GM19397 (cell line): ENCODE results near the gene NFYA.
"Not testable (repeated sequence)": the region's sequence is repeated elsewhere in the genome, so short reads cannot be mapped to it uniquely, and the experiment has no call there.

Source experiments
- ATAC-seq: cut with Tn5 transposase; IDR thresholded peaks from one replicate; pipeline ENCODE4 v1.9.1; 2021; ENCODE audit warnings: mild to moderate bottlenecking, moderate library complexity; ENCODE audit not compliant: unreplicated experiment

Gene NFYA

DNA sequence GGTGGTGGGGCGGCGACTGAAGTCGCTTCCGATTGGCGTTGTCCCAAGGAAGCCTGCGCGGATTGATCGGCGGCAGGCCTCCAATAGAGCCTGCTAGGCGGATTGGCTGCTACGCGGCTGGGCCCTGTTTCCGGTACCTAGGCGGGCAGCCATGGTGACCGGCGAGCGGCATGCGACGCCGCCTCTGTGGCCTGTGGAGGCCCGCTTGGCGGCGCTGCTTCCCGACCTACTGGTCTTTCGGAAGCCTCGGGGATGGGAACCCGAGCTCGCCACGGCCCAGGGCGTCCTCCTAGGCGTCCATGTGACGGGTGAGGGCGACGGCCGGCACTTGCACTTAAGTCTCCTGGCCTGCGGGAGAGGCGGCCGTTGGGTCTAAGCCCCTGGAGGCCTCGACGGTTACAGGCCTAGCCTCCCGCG is 28.1 kb downstream of the NFYA start:
- ATAC-seq: no peak

GRCh38 chr6:41103847-41104246 is 31.1 kb downstream of the NFYA start:
- ATAC-seq: no peak

DNA sequence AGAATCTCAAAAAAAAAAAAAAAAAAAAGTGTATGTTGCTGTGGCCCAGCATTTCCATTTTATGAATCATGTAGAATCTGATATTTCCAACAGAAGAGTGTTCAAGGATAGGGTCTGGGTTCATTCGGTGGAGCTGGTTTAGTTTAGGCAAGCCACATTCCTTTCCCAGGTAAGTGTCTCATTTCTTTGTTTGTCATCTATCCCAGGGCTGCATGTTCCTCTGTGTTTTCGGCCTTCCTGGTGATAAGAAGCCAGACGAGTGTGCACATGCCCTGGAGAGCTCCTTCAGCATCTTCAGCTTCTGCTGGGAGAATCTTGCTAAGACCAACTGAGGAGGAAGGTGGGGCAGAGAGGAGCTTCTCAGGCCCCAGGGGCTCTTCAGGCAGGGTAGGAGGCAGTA is 38.2 kb downstream of the NFYA start:
- no peak for ATAC-seq

- ATAC-seq: not testable (repeated sequence)
Observed at GRCh38 chr6:41115027-41115426, 42.3 kb downstream of the NFYA start.

DNA sequence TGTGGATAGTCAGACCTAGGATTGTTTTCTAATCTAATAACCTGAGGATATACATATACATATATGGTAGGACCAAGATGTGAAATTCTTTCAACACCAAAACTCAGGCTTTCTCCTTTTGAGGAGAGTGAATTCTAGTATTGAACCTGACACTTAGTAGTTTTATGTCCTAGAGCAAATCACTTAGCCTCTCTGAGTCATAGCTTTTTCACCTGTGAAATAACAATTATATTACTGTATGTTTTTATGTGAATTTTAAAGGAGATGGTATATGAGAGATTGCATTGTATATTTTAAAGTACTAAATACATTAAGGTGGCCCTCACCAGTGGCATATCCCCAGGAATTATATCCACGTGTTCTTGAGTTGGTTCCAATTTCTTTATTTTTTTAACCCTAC is 46.7 kb downstream of the NFYA start:
- ATAC-seq: no peak

DNA sequence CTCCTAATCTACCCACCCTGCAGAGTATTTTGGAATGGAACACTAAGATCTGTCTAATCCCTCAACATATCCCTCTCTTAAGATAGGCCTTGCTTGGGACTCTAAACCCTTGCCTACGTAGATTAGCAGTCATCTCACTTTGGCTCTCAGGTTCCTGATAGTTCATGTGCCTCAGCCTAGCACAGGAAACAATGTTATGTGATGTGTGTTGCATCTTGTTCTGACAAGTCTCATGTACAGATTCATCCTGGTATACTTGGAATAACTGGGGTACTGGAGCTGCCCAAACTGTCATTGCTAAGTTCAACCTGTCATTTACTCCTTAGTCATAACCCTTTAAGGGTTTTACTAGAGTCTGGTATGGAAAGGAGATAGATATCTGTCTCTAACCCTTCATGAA is 47.3 kb downstream of the NFYA start:
- no peak for ATAC-seq

GRCh38 chr6:41122373-41122772 is 49.6 kb downstream of the NFYA start:
- ATAC-seq: no peak

DNA sequence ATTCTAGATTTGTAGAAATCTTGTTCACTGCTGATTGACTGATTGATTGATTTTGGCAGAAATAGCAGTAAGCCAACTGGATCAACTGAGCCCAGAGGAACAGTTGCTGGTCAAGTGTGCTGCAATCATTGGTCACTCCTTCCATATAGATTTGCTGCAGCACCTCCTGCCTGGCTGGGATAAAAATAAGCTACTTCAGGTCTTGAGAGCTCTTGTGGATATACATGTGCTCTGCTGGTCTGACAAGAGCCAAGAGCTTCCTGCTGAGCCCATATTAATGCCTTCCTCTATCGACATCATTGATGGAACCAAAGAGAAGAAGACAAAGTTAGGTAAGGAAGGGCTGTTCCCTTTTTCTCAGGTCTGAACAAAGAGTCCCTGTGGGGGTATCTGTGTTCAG is 50.1 kb downstream of the NFYA start:
- ATAC-seq: no peak

- ATAC-seq: no peak
Observed at GRCh38 chr6:41125282-41125681, 52.5 kb downstream of the NFYA start.

GRCh38 chr6:41132254-41132653 is 59.5 kb downstream of the NFYA start:
- ATAC-seq: no peak

DNA sequence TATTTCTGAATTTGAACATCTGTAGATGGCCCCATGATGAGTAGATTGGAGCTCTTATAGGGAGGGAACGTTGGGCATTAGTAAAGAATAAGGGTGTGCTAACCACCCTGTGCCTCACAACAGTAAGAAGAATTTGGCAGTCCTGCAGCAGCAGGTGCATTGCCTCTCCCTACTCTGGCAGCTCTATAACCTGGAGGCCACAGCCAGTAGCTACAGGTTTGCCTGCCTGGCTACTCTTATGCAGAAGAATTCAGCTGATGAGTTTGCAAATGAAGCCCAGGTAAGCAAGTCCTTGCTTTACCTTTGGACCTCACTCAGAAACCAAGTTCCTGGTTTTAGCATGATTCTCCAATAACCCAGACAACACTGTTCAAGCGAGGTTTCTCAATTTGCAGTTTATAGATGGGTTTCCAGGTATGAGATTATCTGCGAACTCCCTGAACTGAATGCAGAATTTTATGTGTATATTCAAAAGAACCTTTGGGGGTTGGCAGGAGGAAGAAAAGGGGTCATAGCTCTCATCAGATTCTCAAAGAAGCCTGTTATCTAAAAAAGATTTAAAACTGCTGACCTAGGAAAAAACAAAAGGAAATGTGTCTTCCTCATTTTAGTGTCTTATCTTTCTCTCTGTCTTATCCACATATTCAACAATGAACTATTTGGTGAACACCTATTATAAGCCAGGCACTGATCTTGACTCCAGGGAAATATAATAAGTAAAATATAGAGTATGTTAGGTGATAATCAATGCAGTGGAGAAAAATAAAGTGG is 62.5 kb downstream of the NFYA start:
- no peak for ATAC-seq

GRCh38 chr6:41136911-41137310 is 64.1 kb downstream of the NFYA start:
- no peak for ATAC-seq

DNA sequence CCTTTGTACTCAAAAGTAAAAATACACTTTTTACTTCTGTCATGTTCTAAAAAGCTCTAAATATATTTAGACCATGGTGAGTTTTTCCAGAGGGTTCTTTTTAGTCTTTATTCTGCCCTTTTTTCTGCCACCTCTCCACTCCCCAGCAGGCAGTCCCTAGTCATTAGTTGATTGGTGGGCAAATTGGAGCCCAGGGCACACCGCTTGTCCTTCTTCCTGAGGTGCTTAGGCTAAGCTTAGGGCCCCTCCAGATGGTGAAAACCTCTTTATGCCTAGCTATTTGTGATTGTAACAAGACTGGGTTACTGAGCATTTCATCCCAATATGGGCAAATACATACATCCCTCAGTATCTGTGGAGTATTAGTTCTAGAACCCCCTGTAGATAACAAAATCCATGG is 75.1 kb downstream of the NFYA start:
- no peak for ATAC-seq
